Kidney (tissue), 14 donors: ENCODE results near the gene TMEM151A. TPM values are rescaled to one million over a fixed set of nuclear protein-coding genes. Genes with fewer than 3 reads are reported as not detected.

Experiments used
- DNase-seq, 5 donors: peaks; one replicate each; pipeline ENCODE4 v3.0.0-alpha.2; 2013 to 2020
- FAIRE-seq: peaks from 2 replicates; lab custom pipeline; 2012; peaks lifted over from hg19 to GRCh38; lab: Jason Lieb, UNC
- H3K27ac ChIP-seq, 2 donors: one replicate each; pipeline ENCODE4 v1.7.0; 2013; ENCODE audit warnings: low read depth in 2 of 2, low read length in 2 of 2, inconsistent platforms in 1 of 2
- H3K27me3 ChIP-seq: one replicate; pipeline ENCODE4 v1.7.1; 2013; ENCODE audit warnings: low read length, inconsistent platforms; ENCODE audit not compliant: control insufficient read depth, insufficient read depth
- H3K36me3 ChIP-seq, 3 donors: one replicate each; pipeline versions ENCODE4 v1.7.0 to v1.7.1; 2013; ENCODE audit warnings: low read length in 3 of 3, control low read depth in 1 of 3, inconsistent platforms in 1 of 3; ENCODE audit not compliant: insufficient read depth in 3 of 3, control insufficient read depth in 2 of 3
- H3K4me1 ChIP-seq, 3 donors: one replicate each; pipeline versions ENCODE4 v1.7.0 to v1.7.1; 2013; ENCODE audit warnings: low read length in 3 of 3, inconsistent platforms in 1 of 3, low read depth in 1 of 3; ENCODE audit not compliant: control insufficient read depth in 2 of 3, insufficient read depth in 2 of 3
- H3K4me3 ChIP-seq, 3 donors: one replicate each; pipeline versions ENCODE4 v1.7.0 to v1.8.1; 2013; ENCODE audit warnings: low read length in 3 of 3, control low read depth in 1 of 3, inconsistent platforms in 1 of 3
- H3K9ac ChIP-seq, 3 donors: one replicate each; pipeline versions ENCODE4 v1.7.0 to v1.7.1; 2013; ENCODE audit warnings: low read length in 3 of 3, control low read depth in 1 of 3, inconsistent platforms in 1 of 3
- H3K9me3 ChIP-seq, 3 donors: one replicate each; pipeline versions ENCODE4 v1.7.0 to v1.7.1; 2013; ENCODE audit warnings: low read length in 3 of 3, control low read depth in 1 of 3, inconsistent platforms in 1 of 3; ENCODE audit not compliant: control insufficient read depth in 2 of 3, insufficient read depth in 1 of 3
- CTCF ChIP-seq: IDR thresholded peaks from 3 replicates; pipeline ENCODE4 v1.5.1; 2012; ENCODE audit warnings: mild to moderate bottlenecking, moderate library complexity, borderline replicate concordance; ENCODE audit not compliant: insufficient read depth; ENCODE audit errors: extremely low read depth
- intact Hi-C: fragments of 100-400 bp; cut with DNase I; formaldehyde crosslinking; loops from one replicate; pipeline ENCODE4 v1.11.1; 2022
- polyA plus RNA-seq: library from polyadenylated mRNA; stranded (reverse); fragments of 350-450 nt; fragmentation: Illumina TruSeq; extraction: RNeasy Lipid Tissue Mini Kit (QIAGEN cat#74804); gene quantifications from one replicate; pipeline ENCODE4 v1.2.3, GENCODE V29; 2014; ENCODE audit warnings: low read depth, low replicate concordance; ENCODE audit not compliant: insufficient read depth
- total RNA-seq: library from RNA; stranded (reverse); fragmentation: NEBNext Ultra II Directional; extraction: Animal tissue kit (Norgen Biotek cat#: 25700); gene quantifications from one replicate; pipeline ENCODE4 v1.2.1, GENCODE V29; 2021
- donor health status: control.
- donor health status: control.
- donor health status: control.
- donor health status: control.
- donor health status: control.
- donor health status: DM: yes; HTN: yes; CAD: no.
- donor health status: Normal renal cell carcinoma (clear cell type).

Gene TMEM151A
- total and polyA plus RNA-seq, 2 donors from 2014 or later = 0.19 TPM; not detected in 1

GRCh38 chr11:66332371-66333219 is 40.9 kb downstream of the TMEM151A start:
- FAIRE-seq = no peak
- H3K9ac ChIP-seq = no peak overlapping the region
- H3K27me3 ChIP-seq = no peaks in the 10 kb centered on the region

GRCh38 chr11:66333220-66333877 is 41.7 kb downstream of the TMEM151A start:
- H3K27ac ChIP-seq = no peak overlapping the region
- H3K9ac ChIP-seq = no peak overlapping the region
- H3K27me3 ChIP-seq = no peaks in the 10 kb centered on the region
- H3K9me3 ChIP-seq = no peaks in the 10 kb centered on the region
- no peak for FAIRE-seq
- intact Hi-C loops = no loop called here
- TF ChIP-seq CTCF = no peak
- H3K4me1 ChIP-seq = peaks cover 2 to 13% (median 4%) of the 10 kb centered on the region in 3 donors
- no peaks in the 10 kb centered on the region for H3K36me3 ChIP-seq
- H3K4me3 ChIP-seq = no peak overlapping the region
- DNase-seq = peak in 1 of 5 donors; percentile 51

More at GRCh38 chr11:66332371-66333219, 40.9 kb downstream of the TMEM151A start:
- no peak for TF ChIP-seq CTCF
- H3K9me3 ChIP-seq = no peaks in the 10 kb centered on the region
- intact Hi-C loops = no loop called here
- peak in 1 of 5 donors; percentile 45 for DNase-seq
- H3K4me1 ChIP-seq = peaks cover 2 to 20% (median 11%) of the 10 kb centered on the region in 3 donors
- no peak overlapping the region for H3K27ac ChIP-seq
- H3K4me3 ChIP-seq = no peak overlapping the region
- no peaks in the 10 kb centered on the region for H3K36me3 ChIP-seq

GRCh38 chr11:66333896-66334604 is 42.4 kb downstream of the TMEM151A start:
- H3K4me1 ChIP-seq = peaks cover 0 to 8% (median 2%) of the 10 kb centered on the region in 3 donors
- DNase-seq (peak in 2 of 5 donors; percentile 33 to 61), FAIRE-seq (no peak)
- H3K9me3 ChIP-seq = no peaks in the 10 kb centered on the region
- peaks cover 0 to 2% (median 0%) of the 10 kb centered on the region in 3 donors for H3K36me3 ChIP-seq
- intact Hi-C loops = no loop called here
- no peak overlapping the region for H3K4me3 ChIP-seq
- H3K9ac ChIP-seq = no peak overlapping the region
- no peak overlapping the region for H3K27ac ChIP-seq
- H3K27me3 ChIP-seq = no peaks in the 10 kb centered on the region
- TF ChIP-seq CTCF = no peak
